ENCODE measurements around the gene CREBRF.
"Not testable (repeated sequence)": the region's sequence is repeated elsewhere in the genome, so short reads cannot be mapped to it uniquely, and the experiment has no call there.

Gene CREBRF

DNA sequence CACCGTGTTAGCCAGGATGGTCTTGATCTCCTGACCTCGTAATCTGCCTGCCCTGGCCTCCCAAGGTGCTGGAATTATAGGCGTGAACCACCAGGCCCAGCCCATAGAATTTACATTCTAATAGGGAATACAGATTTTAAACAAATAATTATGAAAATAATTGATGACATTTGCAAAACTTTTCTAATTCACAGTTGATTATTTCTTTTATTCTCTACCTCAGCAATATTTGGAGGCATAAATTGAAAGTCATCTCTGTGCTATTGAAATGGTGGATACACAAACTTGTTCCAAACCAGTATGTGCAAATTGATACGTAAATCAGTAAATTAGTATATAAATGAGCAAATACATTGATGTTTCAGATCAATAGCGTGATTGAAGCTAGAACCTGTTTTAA is 96.4 kb downstream of the CREBRF start:
- no peak overlapping the region for H3K4me3 ChIP-seq (ENCODE audit: low read depth, low read length)
- no peak for TF ChIP-seq CTCF (conservative IDR thresholded peaks at IDR 0.05; ENCODE audit: low read depth, low read length)
- DNase-seq (ENCODE audit: low read depth), result no peak

- no peak for TF ChIP-seq CTCF (conservative IDR thresholded peaks at IDR 0.05; ENCODE audit: low read depth, low read length)
- no peak for DNase-seq (ENCODE audit: low read depth)
- no peak overlapping the region for H3K4me3 ChIP-seq (ENCODE audit: low read depth, low read length)
Observed at GRCh38 chr5:173153842-173154241, 97.7 kb downstream of the CREBRF start.

- H3K4me3 ChIP-seq (ENCODE audit: low read depth, low read length); DNase-seq (ENCODE audit: low read depth): not testable (repeated sequence)
Observed at GRCh38 chr5:173154619-173155018, 98.5 kb downstream of the CREBRF start.

- TF ChIP-seq CTCF (conservative IDR thresholded peaks at IDR 0.05; ENCODE audit: low read depth, low read length), result no peak
Observed at GRCh38 chr5:173155912-173156311, 99.8 kb downstream of the CREBRF start.

GRCh38 chr5:173158366-173158765 is 102.2 kb downstream of the CREBRF start:
- H3K4me3 ChIP-seq (ENCODE audit: low read depth, low read length), result no peak overlapping the region
- no peak for DNase-seq (ENCODE audit: low read depth)
- TF ChIP-seq CTCF (conservative IDR thresholded peaks at IDR 0.05; ENCODE audit: low read depth, low read length), result no peak

More at GRCh38 chr5:173155912-173156311, 99.8 kb downstream of the CREBRF start:
- DNase-seq (ENCODE audit: low read depth), result no peak
- H3K4me3 ChIP-seq (ENCODE audit: low read depth, low read length), result no peak overlapping the region

DNA sequence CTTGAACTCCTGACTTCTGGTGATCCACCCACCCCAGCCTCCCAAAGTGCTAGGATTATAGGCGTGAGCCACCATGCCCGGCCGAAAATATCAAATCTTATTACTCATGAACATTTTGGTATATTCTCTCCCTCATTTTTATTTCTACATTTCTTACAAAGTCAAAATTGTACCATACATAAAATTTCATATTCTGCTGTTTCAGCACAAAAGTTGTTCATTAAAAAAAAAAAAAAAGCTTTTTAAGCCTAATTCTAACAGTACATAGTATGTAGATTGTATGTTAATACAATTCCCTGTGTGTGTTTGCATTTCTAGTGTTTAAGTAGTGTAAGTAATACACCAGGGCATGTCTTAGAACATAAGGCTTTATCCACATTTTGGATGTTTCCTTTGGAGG is 103.1 kb downstream of the CREBRF start:
- no peak for DNase-seq (ENCODE audit: low read depth)
- TF ChIP-seq CTCF (conservative IDR thresholded peaks at IDR 0.05; ENCODE audit: low read depth, low read length), result no peak
- no peak overlapping the region for H3K4me3 ChIP-seq (ENCODE audit: low read depth, low read length)

DNA sequence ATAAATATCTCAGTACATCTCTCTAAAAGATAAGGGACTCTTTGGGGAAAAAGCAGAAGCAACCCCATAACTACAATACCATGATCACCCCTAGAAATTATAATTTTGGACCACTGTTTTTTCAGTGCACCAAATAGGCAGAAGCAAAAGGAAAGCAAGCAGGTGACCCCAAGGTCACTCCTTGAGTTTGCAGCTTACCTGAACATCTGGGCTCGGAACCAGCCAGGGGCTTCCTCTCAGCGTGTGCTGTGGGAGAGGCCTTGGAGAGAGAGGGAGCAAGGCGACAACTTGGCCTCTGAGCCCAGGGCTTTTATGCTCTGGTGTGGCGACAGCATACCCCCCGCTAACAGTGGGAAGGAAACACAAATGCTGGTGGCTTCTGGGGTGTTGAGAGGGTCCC is 105.0 kb downstream of the CREBRF start:
- no peak for TF ChIP-seq CTCF (conservative IDR thresholded peaks at IDR 0.05; ENCODE audit: low read depth, low read length)
- DNase-seq (ENCODE audit: low read depth), result no peak
- no peak overlapping the region for H3K4me3 ChIP-seq (ENCODE audit: low read depth, low read length)

DNA sequence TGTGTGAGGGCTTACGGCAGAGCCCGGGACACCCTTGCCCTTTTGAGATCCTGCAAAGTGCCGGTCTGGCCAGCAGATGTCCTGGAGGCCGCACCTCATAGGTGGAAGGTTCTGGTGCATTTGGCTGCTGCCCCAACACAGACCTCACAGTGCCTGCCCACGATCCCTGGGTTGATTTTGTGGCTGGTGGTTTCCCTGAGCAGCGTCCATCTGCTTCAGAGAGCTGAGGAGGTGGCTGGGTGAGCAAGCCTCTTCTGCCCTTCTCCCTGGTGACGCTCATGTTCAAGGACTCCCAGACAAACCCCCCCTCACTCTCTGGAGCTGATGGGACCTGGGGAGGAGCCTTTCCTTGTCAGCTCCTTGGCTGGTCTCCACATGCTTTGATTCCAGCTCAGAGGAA is 107.1 kb downstream of the CREBRF start:
- H3K4me3 ChIP-seq (ENCODE audit: low read depth, low read length), result no peak overlapping the region
- no peak for DNase-seq (ENCODE audit: low read depth)
- no peak for TF ChIP-seq CTCF (conservative IDR thresholded peaks at IDR 0.05; ENCODE audit: low read depth, low read length)
